Activated T-cell treated with anti-CD3 and anti-CD28 coated beads, Interleukin-2, amount 50 U/mL, for 4 hours (primary cell): ENCODE results near the gene ABHD16B. TPM values are rescaled to one million over a fixed set of nuclear protein-coding genes. Genes with fewer than 3 reads are reported as not detected.

Source experiments
- ATAC-seq, 2 donors: fragments of 200-7000 bp; cut with Tn5 transposase; one replicate each; pipeline ENCODE4 v1.10.0; 2021
- DNase-seq: peaks from one replicate; pipeline ENCODE4 v3.0.0-alpha.2; 2020
- H3K27me3 Mint-ChIP-seq: one replicate; pipeline ENCODE4 v1.8.0; 2021; ENCODE audit warnings: low read depth, mixed read lengths
- H3K36me3 Mint-ChIP-seq: one replicate; pipeline ENCODE4 v1.8.0; 2022; ENCODE audit warnings: mixed read lengths; ENCODE audit not compliant: insufficient read depth
- H3K4me1 Mint-ChIP-seq: one replicate; pipeline ENCODE4 v1.8.0; 2021; ENCODE audit warnings: low read depth, mixed read lengths
- H3K4me3 Mint-ChIP-seq: one replicate; pipeline ENCODE4 v1.8.0; 2021; ENCODE audit warnings: mild to moderate bottlenecking, moderate library complexity, mixed read lengths
- H3K9me3 Mint-ChIP-seq: one replicate; pipeline ENCODE4 v1.8.0; 2021; ENCODE audit warnings: mixed read lengths
- total RNA-seq, 3 donors: library from RNA; stranded (reverse); gene quantifications; one replicate each; pipeline ENCODE4 v1.2.1, GENCODE V29; 2021

The ABHD16B gene
- total RNA-seq, 3 donors from 2014 or later, result not detected

GRCh38 chr20:63855363-63856097 is 5.8 kb upstream of the ABHD16B start:
- H3K4me1 Mint-ChIP-seq, result peaks cover 31% of the 10 kb centered on the region
- H3K9me3 Mint-ChIP-seq, result no peaks in the 10 kb centered on the region
- DNase-seq, result no peak
- no peak overlapping the region for H3K4me3 Mint-ChIP-seq
- H3K36me3 Mint-ChIP-seq, result no peaks in the 10 kb centered on the region
- no peak for ATAC-seq
- H3K27me3 Mint-ChIP-seq, result peaks cover 15% of the 10 kb centered on the region

- H3K36me3 Mint-ChIP-seq, result peaks cover 6% of the 10 kb centered on the region
- DNase-seq (no peak), ATAC-seq (no peak)
- peaks cover 10% of the 10 kb centered on the region for H3K27me3 Mint-ChIP-seq
- H3K9me3 Mint-ChIP-seq, result no peaks in the 10 kb centered on the region
- peaks cover 25% of the 10 kb centered on the region for H3K4me1 Mint-ChIP-seq
- no peak overlapping the region for H3K4me3 Mint-ChIP-seq
These were observed 5.2 kb upstream of the ABHD16B start for GRCh38 chr20:63856098-63856511.

GRCh38 chr20:63857764-63858392 is 3.4 kb upstream of the ABHD16B start:
- peaks cover 3% of the 10 kb centered on the region for H3K27me3 Mint-ChIP-seq
- peaks cover 23% of the 10 kb centered on the region for H3K4me1 Mint-ChIP-seq
- ATAC-seq (no peak), DNase-seq (no peak)
- H3K4me3 Mint-ChIP-seq, result no peak overlapping the region
- peaks cover 6% of the 10 kb centered on the region for H3K36me3 Mint-ChIP-seq
- H3K9me3 Mint-ChIP-seq, result no peaks in the 10 kb centered on the region

- Mint-ChIP-seq H3K4me1 (peaks cover 29% of the 10 kb centered on the region), H3K36me3 (peaks cover 10% of the 10 kb centered on the region), H3K9me3 (no peaks in the 10 kb centered on the region), H3K4me3 (peak overlapping the region; percentile 51), H3K27me3 (no peaks in the 10 kb centered on the region)
- DNase-seq (no peak), ATAC-seq (peak; percentile 27 to 35)
These were observed 2.7 kb upstream of the ABHD16B start for GRCh38 chr20:63858393-63859165.

- Mint-ChIP-seq H3K4me3 (peak overlapping the region; percentile 51), H3K36me3 (peaks cover 10% of the 10 kb centered on the region), H3K27me3 (no peaks in the 10 kb centered on the region), H3K9me3 (no peaks in the 10 kb centered on the region), H3K4me1 (peaks cover 35% of the 10 kb centered on the region)
- DNase-seq, result no peak
- ATAC-seq, result no peak
These were observed 2.1 kb upstream of the ABHD16B start for GRCh38 chr20:63859166-63859699.

- Mint-ChIP-seq H3K4me1 (peaks cover 35% of the 10 kb centered on the region), H3K9me3 (no peaks in the 10 kb centered on the region), H3K4me3 (no peak overlapping the region), H3K36me3 (peaks cover 10% of the 10 kb centered on the region), H3K27me3 (no peaks in the 10 kb centered on the region)
- no peak for DNase-seq
- ATAC-seq, result no peak
These were observed 810 bp upstream of the ABHD16B start for GRCh38 chr20:63860325-63861051.

GRCh38 chr20:63861981-63862901 is 943 bp downstream of the ABHD16B start:
- ATAC-seq, result no peak
- no peak overlapping the region for H3K4me3 Mint-ChIP-seq
- H3K4me1 Mint-ChIP-seq, result peaks cover 39% of the 10 kb centered on the region
- H3K36me3 Mint-ChIP-seq, result peaks cover 12% of the 10 kb centered on the region
- H3K27me3 Mint-ChIP-seq, result no peaks in the 10 kb centered on the region
- DNase-seq, result no peak
- no peaks in the 10 kb centered on the region for H3K9me3 Mint-ChIP-seq

- DNase-seq, result no peak
- Mint-ChIP-seq H3K4me3 (peak overlapping the region; percentile 88), H3K4me1 (peaks cover 31% of the 10 kb centered on the region), H3K27me3 (no peaks in the 10 kb centered on the region), H3K36me3 (peaks cover 16% of the 10 kb centered on the region), H3K9me3 (no peaks in the 10 kb centered on the region)
- no peak for ATAC-seq
These were observed 1.9 kb downstream of the ABHD16B start for GRCh38 chr20:63863021-63863797.

- DNase-seq (peak; percentile 70), ATAC-seq (peak; percentile 69)
- H3K4me3 Mint-ChIP-seq, result peak overlapping the region; percentile 88
These were observed 2.7 kb downstream of the ABHD16B start for GRCh38 chr20:63863798-63864544.

GRCh38 chr20:63864545-63864977 is 3.3 kb downstream of the ABHD16B start:
- no peak for ATAC-seq
- no peaks in the 10 kb centered on the region for H3K27me3 Mint-ChIP-seq

More at GRCh38 chr20:63863798-63864544, 2.7 kb downstream of the ABHD16B start:
- peaks cover 25% of the 10 kb centered on the region for H3K4me1 Mint-ChIP-seq
- H3K36me3 Mint-ChIP-seq, result peaks cover 17% of the 10 kb centered on the region
- no peaks in the 10 kb centered on the region for H3K27me3 Mint-ChIP-seq
- no peaks in the 10 kb centered on the region for H3K9me3 Mint-ChIP-seq

GRCh38 chr20:63864978-63865640 is 3.8 kb downstream of the ABHD16B start, which contains the start of gene TPD52L2:
Gene TPD52L2, plus strand, starts transcription at chr20:63865270. Its CDS starts 96 bp downstream, at chr20:63865366.
- no peaks in the 10 kb centered on the region for H3K27me3 Mint-ChIP-seq
- no peaks in the 10 kb centered on the region for H3K9me3 Mint-ChIP-seq
- DNase-seq, result peak; percentile 96
- H3K4me3 Mint-ChIP-seq, result peak within 1 kb of the TSS; percentile 88
- peaks cover 23% of the 10 kb centered on the region for H3K4me1 Mint-ChIP-seq
- peaks cover 20% of the 10 kb centered on the region for H3K36me3 Mint-ChIP-seq
- ATAC-seq, result peak; percentile 85 to 88

More at GRCh38 chr20:63864545-63864977, 3.3 kb downstream of the ABHD16B start:
- no peak for DNase-seq
- Mint-ChIP-seq H3K4me1 (peaks cover 23% of the 10 kb centered on the region), H3K36me3 (peaks cover 19% of the 10 kb centered on the region), H3K9me3 (no peaks in the 10 kb centered on the region), H3K4me3 (peak overlapping the region; percentile 88)
